Activated T-cell treated with anti-CD3 and anti-CD28 coated beads for 4 hours (primary cell): ENCODE results near the gene TMPRSS11E.
"Not testable (repeated sequence)": the region's sequence is repeated elsewhere in the genome, so short reads cannot be mapped to it uniquely, and the experiment has no call there.

ENCODE experiments used
- DNase-seq: peaks from one replicate; pipeline ENCODE4 v3.0.0-alpha.2; 2020

Gene TMPRSS11E

GRCh38 chr4:68462691-68463090 is 15.4 kb downstream of the TMPRSS11E start:
- no peak for DNase-seq

- no peak for DNase-seq
These were observed 16.5 kb downstream of the TMPRSS11E start for GRCh38 chr4:68463796-68464195.

- DNase-seq = no peak
These were observed 17.8 kb downstream of the TMPRSS11E start for GRCh38 chr4:68465058-68465457.

DNA sequence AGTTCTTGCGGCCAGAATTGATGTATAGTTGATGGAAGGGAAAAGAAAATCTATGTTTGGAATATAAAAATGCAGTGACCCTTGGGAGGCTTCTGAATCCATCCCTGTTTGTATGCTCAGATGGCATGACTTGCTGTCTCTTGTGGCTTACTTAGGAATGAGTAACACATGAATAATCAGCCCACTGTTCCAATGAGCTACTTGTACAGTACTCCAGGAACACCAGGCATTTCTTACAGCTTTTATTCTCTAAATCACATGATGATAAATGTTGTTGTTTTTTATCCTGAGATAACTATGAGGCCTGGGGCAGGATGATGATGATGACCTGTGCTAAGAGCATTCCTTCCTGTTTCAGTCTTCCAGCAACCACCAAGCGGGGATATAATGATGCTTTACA is 18.9 kb downstream of the TMPRSS11E start:
- DNase-seq = no peak

GRCh38 chr4:68466751-68467150 is 19.5 kb downstream of the TMPRSS11E start:
- DNase-seq = no peak

- DNase-seq = no peak
These were observed 22.2 kb downstream of the TMPRSS11E start for GRCh38 chr4:68469482-68469881.

- DNase-seq = no peak
These were observed 28.9 kb downstream of the TMPRSS11E start for GRCh38 chr4:68476191-68476590.

GRCh38 chr4:68489338-68489737 is 42.1 kb downstream of the TMPRSS11E start:
- no peak for DNase-seq

- DNase-seq = no peak
These were observed 43.7 kb downstream of the TMPRSS11E start for GRCh38 chr4:68490826-68491457.

GRCh38 chr4:68494688-68495087 is 47.4 kb downstream of the TMPRSS11E start:
- DNase-seq = no peak

DNA sequence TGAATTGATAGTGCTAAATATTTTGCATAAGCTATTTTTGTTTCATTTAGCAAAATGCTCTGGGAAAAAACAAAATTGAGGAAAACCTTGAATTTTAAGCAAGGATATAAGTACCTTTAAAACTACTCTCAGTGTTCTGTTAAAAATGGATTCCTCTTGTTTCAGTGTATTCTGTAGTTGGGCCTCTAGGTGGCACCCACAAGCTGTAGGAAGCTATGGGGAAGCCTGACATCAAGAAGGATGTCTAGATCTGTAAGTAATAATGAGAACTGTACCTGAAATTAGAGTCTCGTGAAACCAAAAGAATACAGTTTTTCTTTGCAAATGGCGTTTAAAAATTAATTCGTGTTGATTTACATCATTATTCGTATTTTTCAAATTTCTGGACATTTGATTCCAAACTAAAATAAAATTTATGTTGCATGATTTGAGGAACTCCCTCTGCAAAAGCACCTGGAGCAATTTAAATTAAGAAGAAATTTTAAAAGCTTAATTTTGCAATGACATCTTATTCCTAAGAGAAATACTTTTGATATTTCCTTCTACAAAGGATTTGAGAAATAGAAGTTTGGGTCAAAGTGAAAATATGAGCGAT is 51.2 kb downstream of the TMPRSS11E start:
- DNase-seq = peak; percentile 34

- DNase-seq = no peak
These were observed 51.8 kb downstream of the TMPRSS11E start for GRCh38 chr4:68499021-68499420.

- DNase-seq = not testable (repeated sequence)
These were observed 56.2 kb downstream of the TMPRSS11E start for GRCh38 chr4:68503462-68503861.

GRCh38 chr4:68504836-68505235 is 57.6 kb downstream of the TMPRSS11E start:
- DNase-seq = not testable (repeated sequence)

DNA sequence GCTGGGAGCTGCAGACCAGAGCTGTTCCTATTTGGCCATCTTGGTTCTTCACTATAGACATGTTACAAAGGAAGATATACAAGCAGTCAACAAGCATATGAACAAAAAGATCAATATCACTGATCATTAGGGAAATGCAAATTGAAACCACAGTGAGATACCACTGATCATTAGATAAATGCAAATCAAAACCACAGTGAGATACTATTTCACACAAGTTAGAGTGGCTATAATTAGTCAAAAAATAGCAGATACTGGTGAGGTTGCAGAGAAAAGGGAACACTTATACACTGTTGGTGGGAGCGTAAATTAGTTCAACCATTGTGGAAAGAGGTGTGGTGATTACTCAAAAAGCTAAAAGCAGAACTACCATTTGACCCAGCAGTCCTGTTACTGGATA is 58.2 kb downstream of the TMPRSS11E start:
- DNase-seq = not testable (repeated sequence)

DNA sequence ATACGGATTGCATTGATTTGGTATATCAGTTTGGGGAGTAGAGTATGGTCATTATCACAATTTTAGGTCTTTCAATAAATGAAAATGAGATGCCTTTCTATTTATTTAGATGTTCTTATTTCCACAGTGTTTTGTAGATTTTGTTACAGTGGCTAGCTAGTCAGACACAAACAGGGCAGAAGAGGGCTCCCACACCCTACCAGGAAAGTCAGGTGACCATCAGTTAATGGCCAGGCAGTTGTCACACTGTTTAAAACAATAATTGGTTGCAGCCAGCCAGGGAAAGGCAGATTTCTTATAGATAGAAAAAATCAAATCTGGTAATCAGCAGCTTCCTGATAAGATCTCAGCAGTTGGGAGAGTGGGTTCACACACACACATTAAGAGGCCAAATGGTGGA is 71.6 kb downstream of the TMPRSS11E start:
- DNase-seq = no peak

- DNase-seq = no peak
These were observed 73.7 kb downstream of the TMPRSS11E start for GRCh38 chr4:68520985-68521384.

DNA sequence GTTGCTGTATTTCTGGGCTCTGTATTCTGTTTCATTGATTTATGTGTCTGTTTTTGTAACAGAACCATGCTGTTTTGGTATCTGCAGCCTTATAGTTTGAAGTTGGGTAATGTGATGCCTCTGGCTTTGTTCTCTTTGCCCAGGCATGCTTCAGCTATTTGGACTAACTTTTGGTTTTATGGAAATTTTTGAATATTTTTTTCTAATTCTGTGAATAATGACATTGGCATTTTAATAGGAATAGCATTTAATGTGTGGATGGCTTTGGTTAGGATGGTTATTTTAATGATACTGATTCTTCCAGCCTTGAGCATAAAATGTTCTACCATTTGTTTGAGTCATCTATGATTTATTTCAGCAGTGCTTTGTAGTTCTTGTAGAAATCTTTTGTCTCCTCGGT is 75.0 kb downstream of the TMPRSS11E start:
- not testable (repeated sequence) for DNase-seq

- DNase-seq = no peak
These were observed 88.7 kb downstream of the TMPRSS11E start for GRCh38 chr4:68535974-68536373.

- DNase-seq = no peak
These were observed 89.1 kb downstream of the TMPRSS11E start for GRCh38 chr4:68536375-68536774.

DNA sequence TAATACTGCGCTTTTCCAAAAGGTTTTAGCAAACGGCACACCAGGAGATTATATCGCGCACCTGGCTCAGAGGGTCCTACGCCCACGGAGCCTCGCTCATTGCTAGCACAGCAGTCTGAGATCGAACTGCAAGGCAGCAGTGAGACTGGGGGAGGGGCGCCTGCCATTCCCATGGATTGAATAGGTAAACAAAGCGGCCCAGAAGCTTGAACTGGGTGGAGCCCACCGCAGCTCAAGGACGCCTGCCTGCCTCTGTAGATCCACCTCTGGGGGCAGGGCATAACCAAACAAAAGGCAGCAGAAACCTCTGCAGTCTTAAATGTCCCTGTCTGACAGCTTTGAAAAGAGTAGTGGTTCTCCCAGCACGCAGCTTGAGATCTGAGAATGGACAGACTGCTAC is 95.5 kb downstream of the TMPRSS11E start:
- not testable (repeated sequence) for DNase-seq
